ENCODE measurements around the gene ARHGAP12. TPM values are rescaled to one million over a fixed set of nuclear protein-coding genes. Genes with fewer than 3 reads are reported as not detected.
A peak's percentile ranks its signal among the peaks of the same experiment; 100 is the strongest.

The ARHGAP12 gene
- total RNA-seq, 1 donor from 2014 or later, result 30.4 TPM

DNA sequence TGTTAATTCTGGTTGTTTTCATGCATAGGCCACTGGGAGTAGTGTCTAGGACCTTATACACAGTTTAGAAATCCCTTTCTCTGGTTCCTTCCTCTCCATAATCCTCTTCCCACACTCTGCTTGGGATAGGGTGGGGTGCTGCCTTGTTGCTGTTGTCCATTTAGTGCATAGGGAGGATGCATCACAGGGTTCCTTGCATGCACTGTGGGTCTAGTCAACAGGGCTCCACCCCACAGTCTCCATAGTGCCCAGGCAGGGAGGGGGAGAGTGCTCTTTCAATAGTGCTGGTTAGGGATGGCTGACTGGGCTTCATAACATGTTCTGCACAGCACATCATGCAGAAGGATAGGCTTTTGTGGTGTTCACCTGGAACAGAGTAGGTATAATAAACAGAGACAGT lies 81.1 kb downstream of the ARHGAP12 start:
- no peak for DNase-seq (ENCODE audit: extremely low spot score, unreplicated experiment)
- H3K4me1 Mint-ChIP-seq (ENCODE audit: unreplicated experiment), result no peaks in the 10 kb centered on the region
- no peaks in the 10 kb centered on the region for H3K27me3 Mint-ChIP-seq
- no peaks in the 10 kb centered on the region for H3K9me3 Mint-ChIP-seq
- no peak overlapping the region for H3K4me3 Mint-ChIP-seq
- TF ChIP-seq, protein P1, sequence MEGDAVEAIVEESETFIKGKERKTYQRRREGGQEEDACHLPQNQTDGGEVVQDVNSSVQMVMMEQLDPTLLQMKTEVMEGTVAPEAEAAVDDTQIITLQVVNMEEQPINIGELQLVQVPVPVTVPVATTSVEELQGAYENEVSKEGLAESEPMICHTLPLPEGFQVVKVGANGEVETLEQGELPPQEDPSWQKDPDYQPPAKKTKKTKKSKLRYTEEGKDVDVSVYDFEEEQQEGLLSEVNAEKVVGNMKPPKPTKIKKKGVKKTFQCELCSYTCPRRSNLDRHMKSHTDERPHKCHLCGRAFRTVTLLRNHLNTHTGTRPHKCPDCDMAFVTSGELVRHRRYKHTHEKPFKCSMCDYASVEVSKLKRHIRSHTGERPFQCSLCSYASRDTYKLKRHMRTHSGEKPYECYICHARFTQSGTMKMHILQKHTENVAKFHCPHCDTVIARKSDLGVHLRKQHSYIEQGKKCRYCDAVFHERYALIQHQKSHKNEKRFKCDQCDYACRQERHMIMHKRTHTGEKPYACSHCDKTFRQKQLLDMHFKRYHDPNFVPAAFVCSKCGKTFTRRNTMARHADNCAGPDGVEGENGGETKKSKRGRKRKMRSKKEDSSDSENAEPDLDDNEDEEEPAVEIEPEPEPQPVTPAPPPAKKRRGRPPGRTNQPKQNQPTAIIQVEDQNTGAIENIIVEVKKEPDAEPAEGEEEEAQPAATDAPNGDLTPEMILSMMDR (conservative IDR thresholded peaks at IDR 0.05), result no peak
- no peak overlapping the region for H3K27ac Mint-ChIP-seq
- H3K36me3 Mint-ChIP-seq, result peaks cover 13% of the 10 kb centered on the region

DNA sequence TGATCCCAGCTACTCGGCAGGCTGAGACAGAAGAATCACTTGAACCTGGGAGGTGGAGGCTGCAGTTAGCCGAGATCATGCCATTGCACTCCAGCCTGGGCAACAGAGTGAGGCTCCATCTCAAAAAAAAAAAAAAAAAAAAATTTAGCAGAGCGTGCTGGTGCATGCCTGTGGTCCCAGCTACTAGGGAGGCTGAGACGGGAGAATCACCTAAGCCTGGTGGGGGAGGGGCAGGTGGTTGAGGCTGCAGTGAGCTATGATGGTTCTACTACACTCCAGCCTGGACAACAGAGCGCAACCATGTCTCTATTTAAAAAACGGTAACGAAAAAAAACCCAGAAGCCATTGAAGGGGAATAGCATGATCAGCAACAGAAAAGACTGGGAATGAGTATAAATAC lies 89.9 kb downstream of the ARHGAP12 start:
- no peak for DNase-seq (ENCODE audit: extremely low spot score, unreplicated experiment)
- H3K27ac Mint-ChIP-seq, result no peak overlapping the region
- no peaks in the 10 kb centered on the region for H3K27me3 Mint-ChIP-seq

DNA sequence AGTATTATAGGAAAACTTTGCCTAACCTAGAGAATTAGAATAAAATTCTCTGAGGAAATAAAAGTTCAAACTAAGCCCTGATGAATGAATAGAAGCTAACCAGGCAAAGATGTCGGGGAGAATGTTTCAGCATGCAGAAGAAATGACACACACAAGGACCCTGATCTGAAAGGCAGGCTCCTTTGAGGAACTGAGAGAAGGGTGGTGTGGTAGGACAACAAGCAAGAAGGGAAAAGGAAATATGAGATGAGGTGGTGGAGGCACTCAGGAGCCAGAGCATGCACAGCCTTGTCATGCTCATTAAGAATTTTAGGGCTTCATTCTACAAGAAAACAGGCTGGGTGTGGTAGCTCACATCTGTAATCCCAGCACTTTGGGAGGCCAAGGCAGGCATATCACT lies 90.6 kb downstream of the ARHGAP12 start:
- Mint-ChIP-seq H3K27ac (no peak overlapping the region), H3K4me1 (ENCODE audit: unreplicated experiment) (peaks cover 14% of the 10 kb centered on the region), H3K9me3 (no peaks in the 10 kb centered on the region), H3K27me3 (no peaks in the 10 kb centered on the region), H3K36me3 (peaks cover 7% of the 10 kb centered on the region), H3K4me3 (no peak overlapping the region)
- TF ChIP-seq, protein P1 (conservative IDR thresholded peaks at IDR 0.05), result no peak
- DNase-seq (ENCODE audit: extremely low spot score, unreplicated experiment), result no peak

More for the DNA sequence above, 89.9 kb downstream of the ARHGAP12 start:
- peaks cover 7% of the 10 kb centered on the region for H3K36me3 Mint-ChIP-seq
- TF ChIP-seq, protein P1 (conservative IDR thresholded peaks at IDR 0.05), result no peak
- H3K4me3 Mint-ChIP-seq, result no peak overlapping the region
- H3K9me3 Mint-ChIP-seq, result no peaks in the 10 kb centered on the region
- H3K4me1 Mint-ChIP-seq (ENCODE audit: unreplicated experiment), result peaks cover 10% of the 10 kb centered on the region

DNA sequence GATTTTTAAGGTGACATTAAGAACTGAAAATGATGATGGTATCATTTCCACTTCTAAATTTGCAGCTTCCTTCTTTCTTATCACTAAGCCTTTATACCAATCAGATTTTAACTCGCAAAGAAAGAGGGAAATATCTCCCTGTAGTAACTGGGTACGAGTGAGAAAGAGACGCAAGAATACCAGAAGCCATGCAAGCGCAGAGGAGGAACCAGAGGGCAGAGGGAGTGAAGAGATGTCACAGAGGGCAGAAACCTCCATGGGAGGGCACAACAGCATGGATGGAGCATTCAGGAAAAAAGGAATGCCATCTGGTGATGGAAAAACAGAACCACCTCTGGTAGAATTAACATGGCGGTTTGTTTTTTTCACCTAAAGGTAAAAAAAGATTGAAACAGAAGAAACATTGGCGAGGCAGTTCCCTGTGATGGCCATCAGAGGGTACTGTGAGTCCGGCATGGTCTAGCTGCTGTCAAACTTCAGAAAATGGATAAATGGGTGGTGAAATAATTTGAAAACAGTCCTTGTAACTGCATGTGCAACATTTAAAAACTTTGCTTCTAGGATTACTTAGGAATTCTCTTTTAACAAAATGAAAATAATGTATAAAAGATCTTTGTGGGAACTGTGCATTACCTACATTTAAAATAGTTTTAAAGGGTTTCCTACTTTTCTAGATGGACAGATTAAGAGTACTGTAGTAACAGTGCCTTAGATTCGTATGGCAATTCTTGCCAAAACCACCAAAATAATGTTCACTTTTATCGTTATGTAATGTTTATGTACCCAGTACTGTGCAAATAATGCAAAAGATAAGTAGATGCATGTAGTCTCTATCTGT lies 91.8 kb downstream of the ARHGAP12 start:
- DNase-seq (ENCODE audit: extremely low spot score, unreplicated experiment), result no peak
- no peak overlapping the region for H3K27ac Mint-ChIP-seq
- no peak overlapping the region for H3K4me3 Mint-ChIP-seq
- no peaks in the 10 kb centered on the region for H3K9me3 Mint-ChIP-seq
- H3K36me3 Mint-ChIP-seq, result peaks cover 4% of the 10 kb centered on the region
- TF ChIP-seq, protein P1 (conservative IDR thresholded peaks at IDR 0.05), result peak; percentile 85
- no peaks in the 10 kb centered on the region for H3K27me3 Mint-ChIP-seq
- H3K4me1 Mint-ChIP-seq (ENCODE audit: unreplicated experiment), result peaks cover 14% of the 10 kb centered on the region

DNA sequence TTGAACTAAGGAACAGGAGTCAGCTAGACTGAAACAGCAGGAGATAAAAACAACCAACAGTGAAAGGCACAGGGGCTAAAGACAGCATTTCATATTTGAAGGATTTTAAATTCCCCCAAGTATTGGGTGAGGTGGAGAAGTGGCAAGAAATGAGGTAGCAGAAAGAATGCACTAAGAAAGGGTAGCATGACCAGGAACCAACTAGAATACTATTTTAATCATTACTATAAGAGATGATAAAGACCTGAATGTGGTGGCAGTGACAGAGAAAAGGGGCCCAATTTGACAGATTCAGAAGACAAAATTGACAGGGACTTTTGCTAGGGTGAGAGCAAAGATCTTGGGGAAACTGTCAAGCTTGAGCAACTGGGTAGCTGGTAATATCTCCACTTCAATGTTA lies 94.9 kb downstream of the ARHGAP12 start:
- no peaks in the 10 kb centered on the region for H3K27me3 Mint-ChIP-seq
- TF ChIP-seq, protein P1 (conservative IDR thresholded peaks at IDR 0.05), result no peak
- H3K4me1 Mint-ChIP-seq (ENCODE audit: unreplicated experiment), result peaks cover 20% of the 10 kb centered on the region
- DNase-seq (ENCODE audit: extremely low spot score, unreplicated experiment), result no peak
- no peak overlapping the region for H3K27ac Mint-ChIP-seq
- no peak overlapping the region for H3K4me3 Mint-ChIP-seq
- H3K9me3 Mint-ChIP-seq, result no peaks in the 10 kb centered on the region
- peaks cover 4% of the 10 kb centered on the region for H3K36me3 Mint-ChIP-seq
